Measurements from ENCODE around the gene PPA2.

Gene PPA2

GRCh38 chr4:105327222-105327621 lies 146.6 kb downstream of the PPA2 start:
- DNase-seq (ENCODE audit: low read depth in 2 of 2) = no peak

Measured in stimulated activated CD4-positive, alpha-beta T cell treated with anti-CD3 and anti-CD28 coated beads, Interleukin-4, amount 100 ng/mL, for 48 hours (primary cell).